ENCODE measurements around the gene ZDHHC11B. TPM values are rescaled to one million over a fixed set of nuclear protein-coding genes. Genes with fewer than 3 reads are reported as not detected.
A peak's percentile ranks its signal among the peaks of the same experiment; 100 is the strongest.
"Not testable (repeated sequence)": the region's sequence is repeated elsewhere in the genome, so short reads cannot be mapped to it uniquely, and the experiment has no call there.

ZDHHC11B gene
- total RNA-seq, 1 donor from 2014 or later = 0.60 TPM

DNA sequence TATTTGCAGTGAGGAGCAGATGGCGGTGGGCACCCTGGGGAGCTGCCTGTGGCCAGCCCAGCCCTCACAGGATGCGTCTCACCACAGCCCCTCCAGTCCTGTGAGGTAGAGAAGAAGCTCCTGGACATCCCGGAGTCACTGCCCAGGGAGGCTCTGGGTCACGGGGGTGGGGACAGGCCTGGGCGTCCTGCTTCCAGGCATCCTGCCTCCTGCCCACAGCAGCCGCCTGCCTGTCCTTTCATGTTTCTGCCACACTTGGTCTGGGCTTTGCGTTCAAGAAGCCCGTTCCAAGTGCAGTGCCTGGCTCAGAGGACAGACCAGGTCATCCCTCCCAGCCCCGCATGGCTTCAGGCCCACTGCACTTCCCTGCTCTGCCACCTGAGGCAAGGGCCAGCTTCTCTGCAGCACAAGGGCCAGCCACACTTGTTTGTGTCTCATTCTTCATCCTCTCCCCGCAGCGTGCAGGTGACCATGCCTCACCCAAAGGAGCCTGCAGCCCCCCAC lies 38.2 kb downstream of the ZDHHC11B start:
- Histone ChIP-seq H3K27me3 (no peaks in the 10 kb centered on the region), H3K4me3 (no peak overlapping the region), H4K20me1 (ENCODE audit: low read depth) (no peaks in the 10 kb centered on the region), H3K4me1 (no peaks in the 10 kb centered on the region), H3K27ac (no peak overlapping the region), H3F3A (ENCODE audit: low read depth) (no peaks in the 10 kb centered on the region), H3K9me3 (ENCODE audit: low read depth) (no peaks in the 10 kb centered on the region), H3K36me3 (no peaks in the 10 kb centered on the region), H3K4me2 (no peak overlapping the region), H3K9ac (no peak overlapping the region), H2AFZ (replicated peaks) (no peak overlapping the region), H3K79me2 (ENCODE audit: low read depth) (no peaks in the 10 kb centered on the region)
- no peak for DNase-seq (ENCODE audit: low spot score)
- Mint-ChIP-seq H3K4me1 (peaks cover 5% of the 10 kb centered on the region), H3K4me3 (no peak overlapping the region), H3K36me3 (peaks cover 3% of the 10 kb centered on the region), H3K9me3 (no peaks in the 10 kb centered on the region), H3K27me3 (ENCODE audit: insufficient read depth, low read depth) (peaks cover 4% of the 10 kb centered on the region), H3K27ac (peak overlapping the region; percentile 80)
- TF ChIP-seq EZH2 (IDR thresholded peaks at IDR 0.05) = no peak
- TF ChIP-seq EZH2phosphoT487 (IDR thresholded peaks at IDR 0.05) = no peak
- TF ChIP-seq, protein P1, sequence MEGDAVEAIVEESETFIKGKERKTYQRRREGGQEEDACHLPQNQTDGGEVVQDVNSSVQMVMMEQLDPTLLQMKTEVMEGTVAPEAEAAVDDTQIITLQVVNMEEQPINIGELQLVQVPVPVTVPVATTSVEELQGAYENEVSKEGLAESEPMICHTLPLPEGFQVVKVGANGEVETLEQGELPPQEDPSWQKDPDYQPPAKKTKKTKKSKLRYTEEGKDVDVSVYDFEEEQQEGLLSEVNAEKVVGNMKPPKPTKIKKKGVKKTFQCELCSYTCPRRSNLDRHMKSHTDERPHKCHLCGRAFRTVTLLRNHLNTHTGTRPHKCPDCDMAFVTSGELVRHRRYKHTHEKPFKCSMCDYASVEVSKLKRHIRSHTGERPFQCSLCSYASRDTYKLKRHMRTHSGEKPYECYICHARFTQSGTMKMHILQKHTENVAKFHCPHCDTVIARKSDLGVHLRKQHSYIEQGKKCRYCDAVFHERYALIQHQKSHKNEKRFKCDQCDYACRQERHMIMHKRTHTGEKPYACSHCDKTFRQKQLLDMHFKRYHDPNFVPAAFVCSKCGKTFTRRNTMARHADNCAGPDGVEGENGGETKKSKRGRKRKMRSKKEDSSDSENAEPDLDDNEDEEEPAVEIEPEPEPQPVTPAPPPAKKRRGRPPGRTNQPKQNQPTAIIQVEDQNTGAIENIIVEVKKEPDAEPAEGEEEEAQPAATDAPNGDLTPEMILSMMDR (IDR thresholded peaks at IDR 0.05) = no peak

DNA sequence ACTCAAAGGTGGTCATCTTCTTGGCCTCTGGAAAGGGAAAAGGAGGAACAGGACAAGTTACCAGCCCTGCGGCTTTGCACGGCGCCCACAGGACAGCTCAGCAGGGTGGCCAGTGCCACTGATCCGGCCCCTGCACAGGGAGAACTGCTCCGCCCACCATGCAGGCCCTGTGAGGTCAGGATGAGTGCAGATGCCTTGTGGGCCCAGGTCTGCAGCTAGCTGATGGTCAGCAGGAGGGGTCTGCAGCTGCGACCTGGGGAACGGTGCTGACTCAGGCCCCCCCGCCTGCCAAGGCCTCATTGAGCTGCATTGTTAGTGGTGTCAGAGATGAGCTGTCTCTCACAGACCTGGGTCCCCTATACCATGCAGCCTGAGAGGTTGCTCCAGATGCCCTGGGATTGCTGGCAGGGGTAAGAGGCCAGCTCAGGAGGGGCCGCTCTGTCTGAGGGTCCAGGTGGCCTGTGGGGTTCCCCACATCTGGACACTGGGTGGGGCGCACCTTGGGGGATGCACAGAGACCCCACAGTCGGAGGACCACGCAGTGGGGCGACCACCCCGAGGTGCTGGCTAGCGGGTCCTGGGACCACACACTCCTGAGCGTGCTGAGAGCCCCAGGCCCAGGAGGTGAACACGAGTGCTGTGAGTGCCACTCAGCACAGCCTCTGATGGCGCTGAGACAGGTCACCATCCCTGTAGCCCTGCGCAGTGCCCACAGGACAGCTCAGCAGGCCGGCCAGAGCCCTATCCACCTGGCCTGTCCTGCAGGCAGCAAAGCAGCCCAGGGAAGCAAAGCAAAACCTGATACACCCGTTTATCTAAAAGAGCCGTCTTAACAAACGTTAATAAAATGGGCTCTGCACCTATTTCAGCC lies 39.0 kb downstream of the ZDHHC11B start:
- not testable (repeated sequence) for H3K4me1 ChIP-seq; H3K9me3 ChIP-seq (ENCODE audit: low read depth); H3K4me3 Mint-ChIP-seq; H3K36me3 ChIP-seq; H3K9ac ChIP-seq; H4K20me1 ChIP-seq (ENCODE audit: low read depth); H3K27me3 Mint-ChIP-seq (ENCODE audit: insufficient read depth, low read depth); H3K9me3 Mint-ChIP-seq; H3K27ac ChIP-seq; H3K27me3 ChIP-seq; H3F3A ChIP-seq (ENCODE audit: low read depth); H3K79me2 ChIP-seq (ENCODE audit: low read depth); DNase-seq (ENCODE audit: low spot score); H2AFZ ChIP-seq (replicated peaks); H3K4me1 Mint-ChIP-seq; H3K36me3 Mint-ChIP-seq; H3K4me2 ChIP-seq; H3K4me3 ChIP-seq
- H3K27ac Mint-ChIP-seq = peak overlapping the region; percentile 93

DNA sequence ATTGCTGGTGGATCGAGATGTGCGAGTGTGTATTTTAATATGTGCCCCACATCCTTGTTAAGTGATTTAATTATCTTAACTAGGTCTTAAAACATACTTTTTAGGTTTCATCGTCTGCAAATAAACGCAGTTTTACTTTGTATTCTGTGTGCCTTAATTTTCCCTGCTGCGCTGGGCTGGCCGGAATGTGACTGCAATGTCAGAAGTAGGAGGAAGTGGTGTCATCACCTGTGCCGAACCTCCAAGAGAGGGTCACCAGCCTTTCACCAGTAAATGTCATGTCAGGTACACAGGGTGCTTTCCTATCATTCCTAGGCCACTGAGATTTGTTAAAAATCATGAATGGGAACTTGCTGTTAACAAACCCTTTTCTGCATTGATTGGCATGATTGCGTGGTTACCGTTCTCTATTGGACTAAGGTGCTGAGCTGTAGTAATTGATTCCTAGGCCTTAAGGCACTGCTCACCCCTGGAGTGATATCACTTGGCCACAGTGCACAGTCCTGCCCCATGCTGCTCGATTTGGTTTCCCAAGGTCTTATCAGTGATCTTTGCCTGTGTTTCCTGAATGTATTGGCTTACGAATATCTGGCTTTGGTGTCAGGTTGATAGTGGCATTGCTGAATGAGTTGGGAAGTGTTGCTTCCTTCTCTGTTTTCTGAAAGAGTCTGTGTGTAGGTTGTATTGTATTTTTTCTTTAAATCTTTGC lies 40.7 kb downstream of the ZDHHC11B start:
- H3K4me3 ChIP-seq; H3K27ac ChIP-seq; H2AFZ ChIP-seq (replicated peaks); H3K79me2 ChIP-seq (ENCODE audit: low read depth); H3K27me3 Mint-ChIP-seq (ENCODE audit: insufficient read depth, low read depth); H3K36me3 ChIP-seq; H3K4me1 ChIP-seq; H3K9me3 ChIP-seq (ENCODE audit: low read depth); H3K4me3 Mint-ChIP-seq; H3K4me2 ChIP-seq; DNase-seq (ENCODE audit: low spot score); H3K27me3 ChIP-seq; H3K9ac ChIP-seq; H3K27ac Mint-ChIP-seq; H3F3A ChIP-seq (ENCODE audit: low read depth); H3K36me3 Mint-ChIP-seq; H3K9me3 Mint-ChIP-seq; H4K20me1 ChIP-seq (ENCODE audit: low read depth); H3K4me1 Mint-ChIP-seq: not testable (repeated sequence)

DNA sequence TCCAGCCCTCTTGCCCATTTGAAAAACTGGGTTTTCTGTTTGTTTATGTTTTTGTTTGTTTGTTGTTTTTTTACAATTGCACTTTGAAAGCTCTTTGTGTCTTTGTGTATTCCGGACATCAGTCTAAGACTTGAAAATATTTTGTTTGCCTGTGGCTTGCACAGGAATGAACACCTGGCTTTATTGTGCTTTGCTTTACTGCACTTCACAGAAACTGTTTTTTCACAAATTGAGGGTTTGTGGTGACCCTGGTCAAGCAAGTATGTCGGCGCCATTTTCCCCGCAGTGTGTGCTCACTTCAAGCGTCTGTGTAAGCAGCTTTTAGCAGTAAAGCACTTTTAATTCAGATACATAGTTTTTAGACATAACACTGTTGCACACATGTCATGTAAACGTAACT lies 42.3 kb downstream of the ZDHHC11B start:
- H2AFZ ChIP-seq (replicated peaks); H3K9ac ChIP-seq; H4K20me1 ChIP-seq (ENCODE audit: low read depth); H3K4me2 ChIP-seq; H3K36me3 Mint-ChIP-seq; DNase-seq (ENCODE audit: low spot score); H3K79me2 ChIP-seq (ENCODE audit: low read depth); H3F3A ChIP-seq (ENCODE audit: low read depth); H3K9me3 Mint-ChIP-seq; H3K27ac Mint-ChIP-seq; H3K27ac ChIP-seq; H3K4me3 Mint-ChIP-seq; H3K4me1 Mint-ChIP-seq; H3K36me3 ChIP-seq; H3K27me3 Mint-ChIP-seq (ENCODE audit: insufficient read depth, low read depth); H3K9me3 ChIP-seq (ENCODE audit: low read depth); H3K4me3 ChIP-seq; H3K4me1 ChIP-seq: not testable (repeated sequence)
- H3K27me3 ChIP-seq = peaks cover 12% of the 10 kb centered on the region

DNA sequence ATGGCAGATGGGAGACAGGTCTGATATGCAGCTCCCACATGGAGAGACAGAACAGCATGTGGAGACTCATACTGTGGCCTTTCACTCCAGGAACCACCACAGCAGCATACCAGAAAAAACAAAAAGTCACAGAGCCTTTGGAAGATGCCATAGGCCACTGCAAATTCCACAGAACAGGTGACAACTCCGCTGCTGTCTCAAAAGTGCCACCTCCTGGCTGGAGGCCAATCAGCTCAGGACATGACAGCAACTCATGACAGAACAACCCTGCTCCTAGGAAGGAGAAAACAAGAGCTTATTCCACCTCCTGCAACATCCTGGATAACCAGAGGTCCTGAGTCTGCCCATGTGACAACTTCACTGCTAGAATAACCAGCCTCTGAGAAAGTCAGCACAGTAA lies 50.4 kb downstream of the ZDHHC11B start:
- H3K27ac Mint-ChIP-seq; H2AFZ ChIP-seq (replicated peaks); H3K4me2 ChIP-seq; H3K4me1 ChIP-seq; H3K9me3 ChIP-seq (ENCODE audit: low read depth); H3F3A ChIP-seq (ENCODE audit: low read depth); H3K9ac ChIP-seq; H3K27ac ChIP-seq; H3K27me3 Mint-ChIP-seq (ENCODE audit: insufficient read depth, low read depth); H3K79me2 ChIP-seq (ENCODE audit: low read depth); H3K9me3 Mint-ChIP-seq; H3K4me3 ChIP-seq; DNase-seq (ENCODE audit: low spot score); H3K4me1 Mint-ChIP-seq; H3K36me3 ChIP-seq; H4K20me1 ChIP-seq (ENCODE audit: low read depth); H3K4me3 Mint-ChIP-seq: not testable (repeated sequence)
- H3K36me3 Mint-ChIP-seq = peaks cover 14% of the 10 kb centered on the region
- peaks cover 29% of the 10 kb centered on the region for H3K27me3 ChIP-seq

DNA sequence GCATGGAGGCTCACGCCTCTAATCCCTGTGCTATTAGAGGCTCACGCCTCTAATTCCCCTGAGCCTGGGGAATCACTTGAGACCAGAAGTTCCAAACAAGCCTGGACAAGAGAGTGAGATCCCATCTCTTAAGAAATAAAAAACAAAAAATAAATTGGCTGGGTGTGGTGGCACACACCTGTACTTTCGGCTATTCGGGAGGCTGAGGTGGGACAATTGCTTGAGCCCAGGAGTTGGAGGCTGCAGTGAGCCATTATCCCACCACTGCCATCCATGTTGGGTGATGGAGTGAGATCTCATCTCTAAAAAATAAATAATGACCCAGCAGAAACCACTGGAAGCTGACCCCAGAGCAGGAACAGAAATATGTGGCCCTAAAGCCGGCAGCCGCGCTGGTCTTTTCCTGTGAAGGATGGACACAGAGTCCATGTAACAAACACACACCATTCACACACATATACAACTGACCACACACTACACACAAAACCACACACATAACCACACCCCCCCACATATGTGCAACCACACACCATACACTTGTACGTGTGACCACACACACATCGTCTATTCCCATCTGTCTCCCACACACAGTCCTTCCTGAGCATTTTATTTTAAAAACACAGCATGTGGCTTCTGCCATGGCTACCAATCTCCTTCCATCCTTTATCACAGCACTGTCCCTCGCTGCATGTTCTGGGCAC lies 51.6 kb downstream of the ZDHHC11B start:
- not testable (repeated sequence) for H3K9me3 Mint-ChIP-seq; H3K4me3 Mint-ChIP-seq; H3K27ac Mint-ChIP-seq; H3K4me1 Mint-ChIP-seq; H3F3A ChIP-seq (ENCODE audit: low read depth); H3K79me2 ChIP-seq (ENCODE audit: low read depth); H3K4me2 ChIP-seq; H3K27ac ChIP-seq; H3K4me1 ChIP-seq; H3K9me3 ChIP-seq (ENCODE audit: low read depth); H3K4me3 ChIP-seq; H3K9ac ChIP-seq; DNase-seq (ENCODE audit: low spot score); H3K27me3 Mint-ChIP-seq (ENCODE audit: insufficient read depth, low read depth); H3K36me3 ChIP-seq; H4K20me1 ChIP-seq (ENCODE audit: low read depth); H2AFZ ChIP-seq (replicated peaks)
- peaks cover 31% of the 10 kb centered on the region for H3K27me3 ChIP-seq
- peaks cover 14% of the 10 kb centered on the region for H3K36me3 Mint-ChIP-seq

Measured in neural progenitor cell (in vitro differentiated cells).